GM19438 (cell line): ENCODE measurements around the gene PEX7.
"Not testable (repeated sequence)": the region's sequence is repeated elsewhere in the genome, so short reads cannot be mapped to it uniquely, and the experiment has no call there.

ENCODE experiments used
- ATAC-seq: cut with Tn5 transposase; IDR thresholded peaks from one replicate; pipeline ENCODE4 v1.9.1; 2021; ENCODE audit warnings: low read depth; ENCODE audit not compliant: unreplicated experiment

Gene PEX7

DNA sequence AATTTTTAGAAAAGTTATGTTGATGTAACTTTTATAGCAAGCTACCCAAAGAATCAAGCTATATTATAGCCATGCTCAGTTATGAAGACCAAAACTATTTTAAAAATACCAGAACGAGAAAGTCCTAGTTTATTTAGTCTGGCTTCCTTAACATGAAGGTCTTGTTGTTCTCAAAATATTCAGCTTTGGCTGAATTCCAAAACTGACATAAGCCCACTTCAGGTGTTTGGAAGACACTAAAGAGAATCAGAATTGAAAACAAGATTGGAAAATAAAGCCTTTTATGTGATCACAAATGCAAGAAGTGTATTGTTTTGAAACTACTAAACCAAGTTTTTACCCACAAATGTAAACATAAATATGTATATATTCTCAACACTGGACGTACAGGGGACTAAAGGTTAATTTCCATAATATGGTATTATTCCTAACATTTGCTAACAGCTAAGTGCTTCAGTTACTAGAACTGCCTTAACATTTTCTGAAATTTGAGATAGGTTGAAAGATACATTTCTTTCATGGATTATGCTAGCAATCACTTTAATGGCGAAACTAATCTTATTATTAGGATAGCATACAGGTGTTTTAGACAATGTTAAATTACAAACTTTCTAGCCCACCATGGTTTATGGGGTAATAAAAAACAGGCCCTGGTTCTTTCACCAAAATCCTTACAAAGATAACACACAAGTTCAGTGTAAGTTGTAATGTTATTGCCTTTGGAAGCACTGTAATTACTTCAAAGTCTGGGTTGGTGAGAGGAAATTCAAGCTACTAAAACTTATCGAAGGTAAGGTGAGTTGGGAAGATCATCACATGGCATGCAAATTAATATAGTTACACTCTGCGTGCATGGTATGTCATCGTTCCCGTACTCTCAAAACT is 31.7 kb upstream of the PEX7 start:
- ATAC-seq = no peak

DNA sequence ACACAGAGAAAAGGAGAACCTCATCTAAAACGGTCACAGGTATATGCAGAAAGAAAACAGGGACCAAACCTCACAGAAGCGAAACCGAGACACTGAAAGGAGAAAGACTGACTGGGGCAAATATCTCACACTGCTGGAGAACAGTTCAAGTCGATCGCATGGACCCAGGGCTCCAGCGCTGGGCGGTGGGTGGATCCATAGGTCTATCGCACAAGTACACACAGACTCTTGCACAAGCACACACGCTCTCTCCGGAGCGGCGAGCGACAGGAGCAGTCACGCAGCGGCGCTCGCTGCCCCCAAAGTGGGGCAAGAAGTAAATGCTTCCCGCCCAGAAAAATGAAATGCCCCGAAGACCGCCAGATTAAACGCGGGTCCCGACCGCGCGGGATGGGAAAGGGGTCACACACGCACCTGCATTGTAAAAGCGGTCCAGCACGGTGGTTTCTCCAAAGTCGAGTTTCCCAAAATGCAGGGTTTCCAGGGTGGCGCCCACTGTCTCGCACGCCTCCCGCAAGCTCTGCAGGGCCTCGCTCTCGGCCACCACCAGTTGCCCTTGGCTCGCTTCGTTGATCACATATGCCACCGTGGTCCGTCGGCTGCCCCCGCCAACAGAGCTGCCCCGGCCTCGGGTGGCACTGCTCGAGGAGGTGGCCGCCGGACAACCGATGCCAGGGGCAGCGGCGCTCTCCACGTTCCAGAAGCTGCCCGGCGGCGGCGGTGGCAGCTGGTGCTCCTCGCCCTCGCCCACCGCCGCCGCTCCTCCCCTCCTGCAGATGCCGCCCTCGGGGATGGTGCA is 30.9 kb upstream of the PEX7 start:
- ATAC-seq = peak; percentile 34

DNA sequence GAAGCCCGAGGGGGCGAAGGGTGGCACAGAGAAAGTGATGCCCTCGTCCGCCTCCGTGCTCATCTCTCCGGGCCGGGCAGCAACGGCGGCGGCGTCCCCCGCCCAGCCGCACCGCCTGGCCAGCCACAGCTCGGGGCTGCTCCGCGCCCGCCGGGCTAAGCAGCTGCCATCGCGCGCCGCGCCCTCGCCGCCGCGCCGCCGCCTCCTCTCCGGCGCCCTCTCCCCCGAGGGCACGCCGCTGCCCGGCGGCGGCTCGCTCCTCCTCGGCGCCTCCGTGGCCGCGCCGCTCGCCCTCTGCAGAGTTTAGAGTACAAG is 30.3 kb upstream of the PEX7 start:
- ATAC-seq = no peak

DNA sequence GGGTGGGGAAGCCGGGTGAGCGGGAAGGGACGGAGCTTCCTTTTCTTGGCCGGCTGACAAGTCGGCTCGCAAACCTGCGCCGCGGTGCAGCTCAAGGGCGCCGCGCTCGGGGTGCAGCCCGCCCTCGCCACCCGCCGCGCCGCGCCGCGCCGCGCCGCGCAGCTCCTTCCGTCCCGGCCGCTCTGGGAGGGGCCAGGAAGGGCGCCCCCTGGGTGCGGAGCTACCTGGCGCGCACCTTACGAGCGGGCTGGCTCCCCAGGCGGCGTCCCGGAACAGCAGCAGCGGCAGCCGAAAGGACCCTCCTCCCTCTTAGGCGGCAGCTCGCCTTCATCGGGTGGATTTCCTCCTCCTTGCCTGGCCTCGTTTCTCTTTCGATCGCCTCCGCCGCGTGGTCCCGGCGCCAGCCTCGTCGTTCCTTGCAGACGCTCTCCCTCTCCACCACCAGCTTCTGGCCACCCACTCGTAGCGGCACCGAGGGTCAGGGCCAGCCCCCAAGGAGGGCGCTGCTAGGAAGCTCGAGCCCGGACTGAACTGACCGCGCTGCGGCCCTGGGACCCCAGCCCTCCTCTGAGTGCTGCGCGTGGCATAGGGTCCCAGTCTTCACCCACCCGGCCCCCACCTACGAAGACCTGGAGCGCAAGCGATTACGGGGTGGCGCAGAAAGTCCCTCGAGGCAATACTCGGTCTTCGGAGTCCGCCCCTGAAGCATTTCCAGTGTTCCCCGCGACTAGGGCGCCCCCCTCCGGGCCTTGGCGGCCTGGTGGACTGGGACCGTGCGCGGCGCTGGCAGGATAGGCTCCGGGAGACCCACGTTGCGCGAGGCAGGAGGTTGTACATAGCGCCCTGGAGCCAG is 29.8 kb upstream of the PEX7 start, which contains the start of gene MAP3K5:
TSS of gene MAP3K5 (minus strand) at position 68 of the 853 bp plus-strand sequence. CDS start 320 bp downstream, outside the sequence.
- ATAC-seq = peak; percentile 56

DNA sequence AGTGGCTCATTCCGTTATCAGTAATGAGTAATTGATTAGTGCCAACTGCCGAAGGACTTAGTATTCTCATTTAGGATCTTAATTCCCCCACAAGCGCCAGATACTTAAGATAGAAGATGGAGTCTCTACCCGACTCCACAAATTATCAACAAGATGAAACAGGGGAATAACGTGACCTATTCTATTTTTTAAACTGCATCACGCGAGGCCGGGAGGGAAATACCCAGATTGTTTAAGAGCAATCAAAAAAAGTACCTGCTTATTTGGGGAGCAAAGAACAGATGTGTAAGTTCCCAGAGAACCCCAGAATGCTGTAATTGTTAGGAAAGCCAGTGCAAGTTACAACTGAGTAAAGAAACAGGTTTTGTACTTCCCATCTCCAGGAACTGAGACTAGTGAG is 29.0 kb upstream of the PEX7 start:
- ATAC-seq = no peak

DNA sequence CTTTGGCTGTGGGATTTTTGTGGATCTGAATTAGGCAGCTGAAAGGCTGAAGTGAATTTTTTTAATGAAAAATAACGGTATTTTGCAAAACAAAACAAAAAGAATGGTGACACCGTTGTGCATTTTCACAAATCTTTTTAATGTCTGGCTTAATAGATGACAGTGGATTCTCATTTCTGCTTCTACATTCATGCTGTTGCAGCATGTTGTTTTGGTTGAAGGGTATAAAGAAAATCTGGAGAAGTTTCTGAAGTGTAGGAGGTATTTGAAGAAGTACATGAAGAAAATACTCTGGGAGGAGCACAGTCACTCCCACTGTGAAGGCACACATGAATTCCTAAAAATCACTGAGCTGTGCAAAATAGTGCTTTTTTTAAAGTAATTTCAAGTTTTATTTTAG is 27.0 kb upstream of the PEX7 start:
- no peak for ATAC-seq

DNA sequence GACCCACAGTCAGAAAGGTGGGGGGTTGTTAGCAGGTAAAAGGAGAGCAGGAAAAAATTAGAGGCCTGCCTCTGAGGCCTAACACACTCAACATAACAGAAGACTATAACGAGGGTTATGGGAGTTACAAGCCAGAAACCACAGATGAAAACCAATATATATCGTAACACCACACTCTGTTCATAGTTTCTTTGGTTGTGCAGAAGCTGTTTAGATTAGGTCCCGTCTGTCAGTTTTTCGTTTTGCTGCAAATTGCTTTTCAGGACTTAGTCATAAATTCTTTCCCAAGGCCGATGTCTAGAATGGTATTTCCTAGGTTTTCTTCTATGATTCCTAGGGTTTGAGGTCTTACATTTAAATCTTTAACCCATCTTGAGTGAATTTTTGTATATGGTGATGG is 26.4 kb upstream of the PEX7 start:
- no peak for ATAC-seq

DNA sequence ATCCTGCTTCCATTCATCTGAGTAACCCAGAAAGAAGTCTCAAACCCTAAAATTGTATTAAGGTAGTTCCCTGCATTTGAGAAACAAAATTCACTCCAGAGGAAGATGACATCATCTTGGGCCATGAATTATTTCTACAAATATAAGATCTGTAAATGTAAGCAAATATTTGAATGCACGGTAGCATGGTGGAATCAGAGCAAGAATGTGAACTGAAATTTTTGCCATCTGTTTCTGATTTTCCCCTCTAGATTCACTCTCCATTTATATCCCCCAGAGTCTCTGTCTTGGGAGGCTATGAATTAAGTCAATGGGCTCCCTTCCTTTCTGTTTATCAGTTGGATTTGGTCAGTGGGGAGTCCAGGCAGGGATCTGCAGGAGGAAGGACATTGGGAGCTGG is 24.3 kb upstream of the PEX7 start:
- no peak for ATAC-seq

DNA sequence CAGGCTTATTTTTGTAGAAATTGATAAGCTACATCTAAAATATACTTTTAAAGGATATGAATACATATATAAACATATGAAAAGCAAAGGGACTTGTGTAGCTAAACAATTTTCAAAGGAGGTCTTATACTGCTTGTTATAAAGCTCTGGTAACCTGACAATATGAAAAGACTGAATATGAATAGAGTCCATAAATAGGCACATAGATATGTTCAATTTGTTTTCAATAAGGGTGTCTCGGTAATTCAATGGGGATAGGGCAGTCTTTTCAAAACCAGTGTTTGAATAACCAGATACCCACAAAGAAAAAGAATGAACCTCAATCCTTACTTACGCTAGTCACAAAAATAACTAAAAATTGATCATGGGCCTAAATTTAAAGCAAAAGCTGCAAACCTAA is 20.8 kb upstream of the PEX7 start:
- ATAC-seq = no peak

DNA sequence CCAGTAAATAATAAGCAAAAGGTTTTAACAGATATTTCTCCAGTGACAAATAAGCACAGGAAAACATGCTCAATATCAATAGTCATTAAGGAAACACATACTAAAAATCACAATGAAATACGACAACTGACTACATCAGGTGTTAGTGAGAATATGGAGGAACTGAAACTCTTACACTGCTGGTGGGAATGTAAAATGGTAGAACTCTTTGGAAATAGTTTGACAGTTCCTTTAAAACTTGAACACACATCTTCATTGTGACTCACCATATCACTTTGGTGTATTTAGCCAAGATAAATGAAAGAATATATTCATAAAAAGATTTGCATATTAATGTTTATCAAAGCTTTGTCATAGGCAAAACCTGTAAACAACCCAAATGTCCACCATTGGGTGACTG is 18.8 kb upstream of the PEX7 start:
- no peak for ATAC-seq

DNA sequence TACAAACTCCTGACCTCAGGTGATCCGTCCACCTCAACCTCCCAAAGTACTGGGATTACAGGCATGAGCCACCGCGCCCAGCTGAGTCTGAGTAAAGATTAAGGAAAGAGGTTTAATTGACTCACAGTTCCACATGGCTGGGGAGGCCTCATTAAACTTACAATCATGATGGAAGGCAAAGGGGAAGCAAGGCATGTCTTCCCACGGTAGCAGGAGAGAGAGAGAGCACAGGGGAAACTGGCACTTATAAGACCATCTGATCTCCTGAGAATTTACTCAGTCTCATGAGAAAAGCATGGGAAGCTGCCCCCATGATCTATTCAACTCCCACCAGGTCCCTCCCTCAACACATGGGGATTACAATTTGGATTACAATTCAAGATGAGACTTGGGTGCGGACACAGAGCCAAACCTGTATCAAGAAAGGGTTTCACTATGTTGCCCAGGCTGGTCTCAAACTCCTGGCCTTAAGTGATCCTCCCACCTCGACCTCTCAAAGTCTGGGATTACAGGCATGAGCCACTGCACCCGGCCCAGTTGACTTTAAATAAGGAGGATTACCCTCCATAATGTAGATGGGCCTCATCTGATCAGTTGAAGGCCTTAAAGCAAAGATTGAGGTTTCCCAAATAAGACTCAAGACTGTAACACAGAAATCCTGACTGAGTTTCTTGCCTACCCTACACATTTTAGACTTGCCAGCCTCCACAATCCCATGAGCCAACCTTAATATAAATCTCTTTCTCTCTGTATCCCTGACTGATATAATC is 13.1 kb upstream of the PEX7 start:
- ATAC-seq = no peak

DNA sequence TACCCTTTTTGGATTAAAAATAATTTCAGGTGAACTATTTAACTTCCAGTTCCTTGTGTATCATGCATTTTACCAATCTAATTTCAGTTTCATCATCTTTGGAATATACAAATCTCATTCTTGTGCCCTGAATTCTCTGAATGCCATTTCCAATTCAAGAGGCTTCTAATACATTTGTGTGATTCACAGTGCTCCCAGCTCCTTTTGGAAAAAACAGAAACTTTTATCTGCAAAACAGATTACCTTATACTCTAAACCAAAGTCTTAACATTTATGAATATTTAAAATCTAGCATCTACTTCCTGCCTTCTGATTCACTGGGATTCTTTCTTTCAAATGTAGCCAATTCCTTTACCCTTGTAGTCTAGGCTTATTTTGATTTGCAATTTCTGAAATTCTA is 11.1 kb upstream of the PEX7 start:
- no peak for ATAC-seq

DNA sequence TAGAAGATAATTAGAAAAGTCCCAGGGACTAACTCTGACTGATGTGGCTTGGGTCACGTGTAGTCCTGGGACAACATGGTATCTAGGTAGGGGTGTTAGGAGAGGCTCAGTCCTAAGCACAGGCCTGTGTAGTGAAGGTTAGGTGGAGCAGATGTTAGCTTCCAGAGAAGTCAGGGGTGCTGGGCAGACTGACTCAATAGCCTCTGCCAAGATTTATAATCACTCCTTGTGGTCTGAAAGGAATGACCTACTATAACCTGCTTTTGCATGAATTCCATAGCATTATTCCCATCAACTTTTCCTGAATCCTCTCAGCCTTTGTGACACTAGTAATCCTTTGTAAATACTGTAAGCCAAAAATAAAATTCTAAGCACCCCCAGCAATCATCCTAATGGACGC is 10.2 kb upstream of the PEX7 start:
- no peak for ATAC-seq

DNA sequence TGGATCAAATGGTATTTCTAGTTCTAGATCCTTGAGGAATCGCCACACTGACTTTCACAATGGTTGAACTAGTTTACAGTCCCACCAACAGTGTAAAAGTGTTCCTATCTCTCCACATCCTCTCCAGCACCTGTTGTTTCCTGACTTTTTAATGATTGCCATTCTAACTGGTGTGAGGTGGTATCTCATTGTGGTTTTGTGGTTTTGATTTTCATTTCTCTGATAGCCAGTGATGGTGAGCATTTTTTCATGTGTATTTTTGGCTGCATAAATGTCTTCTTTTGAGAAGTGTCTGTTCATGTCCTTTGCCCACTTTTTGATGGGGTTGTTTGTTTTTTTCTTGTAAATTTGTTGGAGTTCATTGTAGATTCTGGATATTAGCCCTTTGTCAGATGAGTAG is 6.8 kb upstream of the PEX7 start:
- ATAC-seq = not testable (repeated sequence)

DNA sequence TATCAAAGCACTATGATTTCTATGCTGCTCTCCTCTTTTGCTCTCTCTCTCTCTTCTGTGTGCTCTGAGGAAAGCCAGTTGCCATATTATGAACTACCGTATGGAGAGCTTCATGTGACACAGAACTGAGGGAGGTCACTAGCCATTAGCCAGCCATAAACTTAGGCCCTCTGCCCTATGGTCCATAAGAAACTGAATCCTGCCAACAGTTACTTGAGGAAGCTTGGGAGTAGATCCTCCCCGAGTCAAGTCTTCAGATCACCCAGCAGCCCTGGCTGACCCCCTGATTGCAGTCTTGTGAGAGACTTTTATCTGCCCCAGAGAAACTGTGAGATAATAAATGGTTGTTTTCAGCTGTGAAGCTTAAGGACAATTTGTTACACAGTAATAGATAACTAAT is 5.7 kb upstream of the PEX7 start:
- no peak for ATAC-seq

DNA sequence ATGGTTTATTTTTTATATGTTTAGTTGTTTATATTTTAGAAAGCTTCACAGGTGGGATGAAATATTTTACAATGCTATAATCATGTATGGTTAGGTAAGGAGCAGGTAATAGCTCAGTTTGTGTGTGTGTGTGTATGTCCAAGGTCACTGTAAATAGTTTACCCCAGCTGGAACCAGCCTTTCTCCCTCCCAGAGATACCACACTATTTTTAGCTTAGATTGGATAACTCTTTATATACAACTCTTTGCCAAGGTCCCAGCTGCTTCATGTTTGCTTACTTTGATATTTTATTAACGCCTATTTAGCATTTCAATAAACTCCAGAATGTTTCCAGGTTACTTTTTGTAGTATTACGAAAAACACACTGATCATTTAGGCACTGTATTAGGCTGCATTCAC is 1.8 kb upstream of the PEX7 start:
- ATAC-seq = no peak

DNA sequence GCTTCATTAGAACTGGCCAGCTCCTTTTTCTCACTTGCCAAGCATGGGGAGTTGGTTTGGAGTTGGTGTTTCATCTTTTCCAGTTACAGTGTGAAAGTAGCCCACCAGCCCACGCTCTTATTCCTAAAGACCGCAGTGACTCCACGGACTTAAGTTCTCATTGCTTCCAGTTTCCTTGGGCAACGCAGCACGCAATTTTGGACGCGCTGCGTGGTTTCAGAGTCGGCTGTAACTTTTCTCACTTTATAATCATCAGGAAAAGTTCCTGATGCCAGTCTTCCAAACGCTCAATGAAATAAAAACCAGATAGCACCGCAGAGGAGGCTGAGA is 381 bp upstream of the PEX7 start:
- peak; percentile 7 for ATAC-seq

DNA sequence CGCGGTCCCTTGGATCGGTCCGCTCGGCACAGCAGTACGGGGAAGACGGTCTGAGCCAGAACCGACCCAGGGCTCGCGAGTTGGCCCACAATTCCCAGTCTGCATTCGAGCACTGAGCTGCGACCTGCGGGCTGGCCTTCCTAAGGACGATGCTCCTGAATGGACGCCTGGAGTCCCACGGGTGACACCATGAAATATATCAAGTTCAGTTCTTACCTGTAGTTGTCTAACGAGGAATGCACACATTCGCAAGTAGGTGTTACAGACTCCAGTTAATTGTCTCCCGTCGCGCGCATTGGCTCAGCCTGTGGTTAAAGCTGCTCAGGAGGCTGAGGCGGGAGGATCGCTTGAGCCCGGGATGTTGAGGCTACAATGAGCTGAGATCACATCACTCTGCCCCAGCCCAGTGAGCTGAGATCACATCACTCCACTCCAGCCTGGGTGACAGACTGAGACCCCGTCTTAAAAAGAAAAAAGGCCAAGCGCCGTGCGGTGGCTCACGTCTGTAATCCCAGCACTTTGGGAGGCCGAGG is 802 bp downstream of the PEX7 start:
- ATAC-seq = no peak

DNA sequence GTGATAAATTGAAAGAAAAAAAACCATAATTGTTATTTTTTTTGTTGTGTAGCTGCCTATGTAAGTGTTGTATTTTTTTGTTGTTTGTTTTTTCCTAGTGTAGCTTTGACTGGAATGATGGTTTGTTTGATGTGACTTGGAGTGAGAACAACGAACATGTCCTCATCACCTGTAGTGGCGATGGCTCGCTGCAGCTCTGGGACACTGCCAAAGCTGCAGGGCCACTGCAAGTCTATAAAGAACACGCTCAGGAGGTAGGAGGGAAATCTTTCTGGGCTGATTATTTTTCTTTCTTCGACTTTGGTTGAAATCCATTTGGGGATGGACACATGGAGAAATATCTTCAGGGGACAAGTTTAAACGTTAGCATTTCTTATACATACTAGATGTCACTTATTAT is 3.8 kb downstream of the PEX7 start:
- no peak for ATAC-seq

DNA sequence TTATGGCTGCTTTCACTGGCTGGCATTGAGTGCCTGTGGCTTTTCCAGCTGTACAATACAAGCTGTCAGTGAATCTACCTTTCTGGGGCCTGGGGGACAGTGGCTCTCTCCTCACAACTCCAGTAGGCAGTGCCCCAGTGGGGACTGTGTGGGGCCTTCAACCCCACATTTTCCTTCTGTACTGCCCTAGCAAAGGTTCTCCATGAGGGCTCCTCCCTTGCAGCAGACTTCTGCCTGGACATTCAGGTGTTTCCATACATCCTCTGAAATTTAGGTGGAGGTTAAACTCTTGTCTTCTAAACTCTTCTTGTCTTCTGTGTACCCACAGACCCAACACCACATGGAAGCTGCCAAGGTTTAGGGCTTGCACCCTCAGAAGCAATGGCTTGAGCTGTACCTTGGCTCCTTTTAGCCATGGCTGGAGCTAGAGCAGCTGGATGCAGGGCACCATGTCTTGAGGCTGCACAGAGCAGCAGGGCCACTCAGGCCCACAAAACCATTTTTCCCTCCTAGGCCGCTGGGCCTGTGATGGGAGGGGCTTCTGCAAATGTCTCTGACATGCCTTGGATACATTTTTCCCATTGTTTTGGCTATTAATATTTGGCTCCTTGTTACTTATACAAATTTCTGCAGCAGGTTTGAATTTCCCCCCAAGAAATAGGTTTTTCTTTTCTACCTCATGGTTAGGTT is 9.6 kb downstream of the PEX7 start:
- ATAC-seq = no peak
